ENCODE results near the gene OSBPL3.
A peak's percentile ranks its signal among the peaks of the same experiment; 100 is the strongest.

The OSBPL3 gene

DNA sequence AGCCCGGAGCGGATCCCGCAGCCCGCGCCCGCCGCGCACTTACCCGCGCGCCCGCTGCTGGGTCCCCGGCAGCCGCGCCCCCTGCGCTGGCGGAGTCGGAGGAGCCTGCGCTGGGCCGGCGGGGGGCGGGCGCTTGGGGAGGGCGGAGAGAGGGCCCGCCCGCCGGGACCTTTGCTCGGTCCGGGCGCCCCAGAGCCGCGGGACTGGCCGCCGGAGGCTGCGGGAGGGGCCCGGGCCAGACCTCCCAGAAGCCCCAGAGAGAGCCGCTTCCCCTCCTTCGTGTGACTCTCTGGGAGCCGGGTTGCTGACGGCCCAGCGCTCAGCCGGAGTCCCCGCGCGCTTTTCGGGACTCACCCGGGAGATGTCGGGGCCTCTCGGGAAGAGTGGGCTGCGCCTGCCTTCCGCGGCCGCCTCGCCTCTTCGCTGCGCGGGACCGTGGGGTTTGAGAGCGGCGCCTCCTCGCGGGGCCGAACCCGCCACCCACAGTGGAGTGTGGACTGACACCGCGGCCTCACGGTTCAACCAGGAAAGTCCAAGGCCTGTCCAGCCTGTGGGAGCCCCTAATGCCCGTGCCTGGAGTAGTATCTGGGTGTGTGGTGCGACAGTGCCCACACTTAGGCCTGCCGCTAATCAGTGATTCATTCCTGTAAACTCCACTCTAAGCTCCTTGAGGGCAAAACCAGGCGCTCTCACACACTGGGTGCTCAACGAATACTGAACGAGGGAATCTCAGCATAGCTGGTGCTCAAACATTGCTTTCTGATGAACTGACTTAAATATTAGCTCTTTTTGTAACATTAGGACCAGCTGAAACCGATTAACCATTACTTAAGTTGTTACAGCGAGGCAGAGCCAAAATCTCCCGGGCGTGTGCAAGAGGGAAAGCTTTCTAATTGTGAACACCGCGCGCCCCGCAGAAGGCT is 222.4 kb downstream of the OSBPL3 start, which contains the start of gene GSDME:
Gene GSDME (minus strand): TSS at position 112 of the 923 bp plus-strand sequence. CDS start 7,690 bp downstream, outside the sequence.
- H3K9ac ChIP-seq = peak within 1 kb of the TSS; percentile 43; the same call in 1 of the 2 replicates
- peaks cover 8% of the 10 kb centered on the region for H3K4me1 ChIP-seq
- no peak for TF ChIP-seq Cebpa-rat (IDR thresholded peaks at IDR 0.05)
- no peaks in the 10 kb centered on the region for H3K9me3 ChIP-seq
- peaks cover 47% of the 10 kb centered on the region for H3K27me3 ChIP-seq
- H3K4me3 ChIP-seq = peak within 1 kb of the TSS; percentile 80
- no peak within 1 kb of the TSS for H3K27ac ChIP-seq
- peak within 1 kb of the TSS; percentile 90 for H3K4me2 ChIP-seq
- H3K36me3 ChIP-seq = no peaks in the 10 kb centered on the region
- no peaks in the 10 kb centered on the region for H4K20me1 ChIP-seq

DNA sequence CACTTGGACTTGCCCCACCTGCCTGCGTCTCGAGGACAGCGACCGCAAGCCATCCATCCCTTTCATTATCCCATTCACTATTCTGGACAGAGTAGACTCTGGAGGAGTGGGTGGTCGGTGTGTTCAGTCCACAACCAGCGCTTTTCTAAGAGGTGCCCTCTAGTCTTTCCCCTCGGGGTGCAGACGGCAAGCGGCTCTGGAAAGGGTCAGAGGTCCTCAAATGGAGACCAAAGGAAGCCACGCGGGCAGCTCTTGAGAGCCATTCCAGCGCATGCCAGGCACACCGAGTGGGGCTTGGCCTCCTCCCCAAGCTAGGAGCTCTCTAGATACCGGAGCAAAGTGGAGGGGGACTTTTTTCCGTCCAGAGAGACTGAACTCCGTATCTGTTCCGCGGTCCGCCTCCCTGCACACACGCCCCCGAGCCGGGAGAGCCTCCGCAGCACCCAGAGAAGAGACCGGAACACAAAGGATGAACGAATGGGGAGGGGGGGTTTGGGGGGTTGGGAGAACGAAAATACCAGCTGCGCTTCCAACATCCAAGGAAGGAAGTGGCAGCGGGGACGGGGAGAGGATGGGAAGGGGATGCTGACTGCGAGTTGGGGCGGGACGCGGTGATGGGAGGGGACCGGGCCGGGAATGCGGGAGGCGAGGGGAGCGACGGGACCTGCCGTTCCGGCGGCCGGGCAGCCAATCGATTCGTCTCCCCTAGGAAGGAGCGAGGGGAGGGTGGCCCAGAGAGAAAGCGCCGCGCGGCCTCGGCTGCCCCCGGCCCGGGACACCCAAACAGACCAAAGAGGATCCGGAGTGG is 223.2 kb downstream of the OSBPL3 start:
- Histone ChIP-seq H3K9me3 (no peaks in the 10 kb centered on the region), H3K9ac (peak overlapping the region; percentile 43; the same call in 1 of the 2 replicates), H3K4me1 (peaks cover 8% of the 10 kb centered on the region), H3K36me3 (no peaks in the 10 kb centered on the region), H3K27ac (no peak overlapping the region), H3K4me2 (peak overlapping the region; percentile 90), H3K27me3 (peaks cover 47% of the 10 kb centered on the region), H3K4me3 (peak overlapping the region; percentile 80), H4K20me1 (no peaks in the 10 kb centered on the region)
- TF ChIP-seq Cebpa-rat (IDR thresholded peaks at IDR 0.05) = no peak

DNA sequence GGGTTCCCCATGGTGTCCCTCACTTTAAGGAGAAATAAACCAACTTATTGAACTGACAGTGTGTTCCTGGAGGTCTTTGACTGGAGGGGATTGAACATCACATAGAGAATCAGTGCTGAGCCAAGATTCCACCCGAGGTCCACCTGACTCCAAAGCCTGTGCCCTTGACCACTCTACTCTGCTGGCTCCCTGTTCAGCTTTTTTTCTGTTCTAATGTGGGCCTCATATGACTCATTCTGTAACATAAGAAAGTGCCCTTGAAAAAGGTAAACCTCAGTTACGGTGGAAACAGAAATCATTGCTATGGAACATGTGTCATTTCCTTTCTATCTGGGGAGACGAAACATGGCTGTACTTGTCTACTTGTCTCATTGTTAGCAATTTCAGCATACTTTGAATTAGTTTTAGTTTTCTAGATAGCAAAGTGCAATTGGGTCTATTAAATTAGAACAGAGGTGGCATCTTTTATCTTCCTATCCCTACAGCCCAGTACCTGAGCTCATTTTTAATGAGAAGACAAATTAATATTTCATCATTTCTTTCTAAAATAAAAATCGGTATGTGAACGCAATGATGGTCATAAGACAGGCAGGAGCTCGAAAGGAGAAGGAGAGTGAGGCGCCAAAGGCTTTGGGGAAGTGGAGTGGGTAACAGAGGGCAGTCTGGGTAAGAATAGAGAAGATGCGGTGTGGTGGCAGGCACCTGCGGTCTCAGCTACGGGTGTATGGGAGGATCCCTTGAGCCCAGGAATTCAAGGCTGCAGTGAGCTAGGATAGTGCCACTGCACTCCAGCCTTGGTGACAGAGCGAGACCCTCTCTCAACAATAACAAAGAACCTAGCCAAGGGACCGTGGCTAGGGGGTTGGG is 224.2 kb downstream of the OSBPL3 start:
- Histone ChIP-seq H4K20me1 (no peaks in the 10 kb centered on the region), H3K4me2 (peak overlapping the region; percentile 90; the same call in 1 of the 2 replicates), H3K9me3 (no peaks in the 10 kb centered on the region), H3K4me3 (peak overlapping the region; percentile 80; the same call in 1 of the 2 replicates), H3K27me3 (peaks cover 47% of the 10 kb centered on the region), H3K27ac (no peak overlapping the region), H3K9ac (no peak overlapping the region), H3K4me1 (peaks cover 8% of the 10 kb centered on the region), H3K36me3 (no peaks in the 10 kb centered on the region)
- TF ChIP-seq Cebpa-rat (IDR thresholded peaks at IDR 0.05) = no peak

DNA sequence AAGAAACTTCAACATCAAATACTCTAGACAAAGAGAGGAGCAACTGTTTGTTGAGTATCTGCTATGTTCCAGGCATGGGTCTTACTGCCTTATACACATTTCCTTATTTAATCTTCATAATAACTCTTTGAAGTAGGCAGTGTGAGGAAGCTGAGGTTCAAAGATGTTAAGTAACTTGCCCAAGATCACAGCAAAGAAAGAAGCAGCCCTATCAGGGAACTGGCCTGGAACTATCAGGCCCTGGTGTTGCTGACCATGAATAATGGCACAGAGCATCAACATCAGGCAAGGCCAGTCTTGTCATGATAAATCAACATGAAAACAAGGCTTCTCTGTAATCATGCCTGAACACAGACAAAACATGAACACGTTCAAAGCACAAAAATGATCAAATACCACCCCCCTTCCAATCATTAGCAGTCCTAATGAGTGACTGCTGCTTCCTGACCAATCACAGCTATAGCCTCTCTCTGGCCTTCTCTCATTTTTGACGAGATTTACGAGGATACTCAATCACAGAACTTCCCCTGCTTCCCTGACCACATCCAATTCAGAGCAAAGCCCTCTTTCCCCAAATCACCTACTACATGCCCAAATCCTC is 225.0 kb downstream of the OSBPL3 start:
- TF ChIP-seq Cebpa-rat (IDR thresholded peaks at IDR 0.05) = no peak

DNA sequence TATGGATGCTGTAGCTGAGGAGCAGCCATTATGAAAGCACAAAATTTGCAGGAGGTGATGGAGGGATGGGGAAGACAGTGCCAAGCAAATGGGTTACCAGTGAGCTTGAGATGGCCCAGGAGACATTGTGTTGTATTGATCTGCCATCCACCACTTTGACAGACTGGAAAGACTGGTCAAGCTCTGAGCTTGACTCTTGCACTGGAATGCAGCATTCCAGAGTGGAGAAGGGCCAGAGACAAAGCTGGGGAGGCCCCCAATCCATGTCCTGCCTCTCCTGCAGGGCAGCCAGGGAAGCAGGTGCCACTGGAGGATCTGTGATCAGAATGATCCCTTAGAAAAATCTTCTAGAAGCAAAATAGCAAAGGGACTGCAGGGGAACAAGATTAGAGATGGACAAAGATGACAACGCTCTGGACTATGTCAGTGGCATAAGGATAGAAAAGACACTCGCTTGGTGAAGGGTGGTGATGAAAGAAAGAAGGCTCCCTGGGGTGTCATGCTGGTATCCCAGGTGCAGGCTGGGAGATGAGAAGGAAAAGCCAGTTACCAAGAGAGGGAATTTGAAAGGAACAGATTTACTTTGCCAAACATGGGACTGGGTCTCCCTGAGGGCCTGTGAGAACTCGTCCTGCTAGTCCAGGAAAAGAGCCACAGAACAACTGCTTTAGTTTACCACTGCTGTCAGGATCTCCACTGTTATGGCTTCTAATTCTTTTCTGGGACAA is 227.7 kb downstream of the OSBPL3 start:
- H3K27me3 ChIP-seq = peaks cover 23% of the 10 kb centered on the region
- H3K4me3 ChIP-seq = no peak overlapping the region
- no peaks in the 10 kb centered on the region for H3K36me3 ChIP-seq
- no peak overlapping the region for H3K4me2 ChIP-seq
- H3K27ac ChIP-seq = no peak overlapping the region
- no peak overlapping the region for H3K9ac ChIP-seq
- no peaks in the 10 kb centered on the region for H3K9me3 ChIP-seq
- peaks cover 8% of the 10 kb centered on the region for H3K4me1 ChIP-seq
- no peaks in the 10 kb centered on the region for H4K20me1 ChIP-seq
- no peak for TF ChIP-seq Cebpa-rat (IDR thresholded peaks at IDR 0.05)

More for the DNA sequence above, 225.0 kb downstream of the OSBPL3 start:
- Histone ChIP-seq H3K27me3 (peaks cover 47% of the 10 kb centered on the region), H3K4me2 (no peak overlapping the region), H4K20me1 (no peaks in the 10 kb centered on the region), H3K36me3 (no peaks in the 10 kb centered on the region), H3K4me3 (no peak overlapping the region), H3K9ac (no peak overlapping the region), H3K9me3 (no peaks in the 10 kb centered on the region), H3K4me1 (peaks cover 8% of the 10 kb centered on the region), H3K27ac (no peak overlapping the region)

DNA sequence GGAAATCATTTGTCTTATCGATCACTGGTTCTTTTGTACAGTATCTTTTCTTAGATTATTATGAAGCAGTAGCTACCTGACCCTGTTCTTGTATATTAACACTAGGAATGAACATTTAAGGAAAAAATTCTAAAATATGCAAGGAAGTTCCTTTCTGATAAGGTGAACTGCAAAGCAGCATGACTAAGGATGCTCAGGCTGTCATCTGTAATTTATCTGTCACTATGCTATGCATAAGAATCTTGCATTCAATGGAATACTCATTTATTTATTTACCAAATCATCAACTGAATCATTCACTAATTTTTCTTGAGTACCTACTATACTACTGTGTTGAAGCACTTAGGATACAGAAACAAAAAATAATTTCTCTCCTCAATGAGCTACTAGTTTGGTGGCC is 228.5 kb downstream of the OSBPL3 start:
- H3K9me3 ChIP-seq = no peaks in the 10 kb centered on the region
- peaks cover 16% of the 10 kb centered on the region for H3K27me3 ChIP-seq
- no peak overlapping the region for H3K4me2 ChIP-seq
- no peaks in the 10 kb centered on the region for H3K36me3 ChIP-seq
- H3K4me1 ChIP-seq = peaks cover 6% of the 10 kb centered on the region
- no peak for TF ChIP-seq Cebpa-rat (IDR thresholded peaks at IDR 0.05)
- H4K20me1 ChIP-seq = no peaks in the 10 kb centered on the region
- H3K27ac ChIP-seq = no peak overlapping the region
- H3K4me3 ChIP-seq = no peak overlapping the region
- no peak overlapping the region for H3K9ac ChIP-seq

DNA sequence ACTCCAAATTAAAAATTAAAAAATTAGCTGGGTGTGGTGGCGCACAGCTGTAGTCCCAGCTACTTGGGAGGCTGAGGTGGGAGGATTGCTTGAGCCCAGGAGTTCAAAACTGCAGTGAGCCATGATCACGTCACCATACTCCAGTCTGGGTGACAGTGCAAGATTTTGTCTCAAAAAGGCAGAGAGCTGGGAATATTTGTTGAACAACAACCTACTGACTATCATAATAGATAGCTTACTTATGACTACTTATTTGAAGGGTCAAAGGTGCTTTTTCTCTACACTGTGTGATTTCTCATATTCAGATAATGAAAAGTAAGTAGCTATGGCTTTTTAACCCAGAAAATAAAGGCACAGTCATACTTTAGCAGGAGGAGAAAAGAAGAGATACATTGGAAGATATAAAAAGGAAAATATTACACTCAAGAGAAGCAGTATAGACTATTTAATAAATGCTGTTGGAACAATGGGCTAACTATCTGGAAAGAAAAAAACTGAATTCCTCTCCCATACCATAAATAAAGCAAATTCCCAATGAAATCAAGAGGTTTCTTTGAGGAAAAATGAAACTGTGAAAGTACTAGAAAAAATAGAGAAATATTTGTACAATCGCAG is 229.4 kb downstream of the OSBPL3 start:
- H3K4me1 ChIP-seq = no peaks in the 10 kb centered on the region; the same call in 1 of the 2 replicates
- no peak overlapping the region for H3K4me2 ChIP-seq
- no peaks in the 10 kb centered on the region for H3K36me3 ChIP-seq
- no peaks in the 10 kb centered on the region for H4K20me1 ChIP-seq
- H3K9ac ChIP-seq = no peak overlapping the region
- H3K4me3 ChIP-seq = no peak overlapping the region
- H3K9me3 ChIP-seq = no peaks in the 10 kb centered on the region
- peaks cover 7% of the 10 kb centered on the region for H3K27me3 ChIP-seq
- H3K27ac ChIP-seq = no peak overlapping the region
- TF ChIP-seq Cebpa-rat (IDR thresholded peaks at IDR 0.05) = no peak

DNA sequence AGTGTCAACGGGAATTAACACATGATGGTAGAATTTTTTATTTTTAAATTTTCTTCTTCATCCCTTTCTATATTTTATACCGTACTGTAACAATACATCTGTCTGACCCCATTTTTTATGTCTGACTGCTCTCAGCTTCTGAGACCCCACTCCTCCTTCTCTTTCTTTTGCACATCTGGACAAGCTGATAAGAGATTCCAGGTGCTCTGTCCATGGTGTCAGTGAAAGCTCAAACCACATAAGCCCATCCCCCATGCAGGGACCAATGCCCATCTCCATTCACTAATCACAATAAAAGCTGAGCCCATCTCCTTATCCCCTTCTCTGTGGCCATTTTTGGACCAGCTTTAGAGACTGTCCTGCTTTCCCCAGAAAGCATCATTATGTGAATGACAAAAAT is 231.5 kb downstream of the OSBPL3 start:
- H3K36me3 ChIP-seq = no peaks in the 10 kb centered on the region
- no peak overlapping the region for H3K4me3 ChIP-seq
- no peaks in the 10 kb centered on the region for H4K20me1 ChIP-seq
- H3K4me2 ChIP-seq = no peak overlapping the region
- H3K9ac ChIP-seq = no peak overlapping the region
- no peak overlapping the region for H3K27ac ChIP-seq
- TF ChIP-seq Cebpa-rat (IDR thresholded peaks at IDR 0.05) = no peak
- H3K9me3 ChIP-seq = no peaks in the 10 kb centered on the region
- no peaks in the 10 kb centered on the region; the same call in 1 of the 2 replicates for H3K4me1 ChIP-seq
- no peaks in the 10 kb centered on the region for H3K27me3 ChIP-seq

All from BLaER1 (cell line).